ENCODE results near the gene ARHGEF10L. TPM values are rescaled to one million over a fixed set of nuclear protein-coding genes. Genes with fewer than 3 reads are reported as not detected.

ARHGEF10L gene
- total RNA-seq, 1 donor from 2014 or later = 57.9 TPM

- intact Hi-C loops (cut with DNase I) = no loop called here
- Histone ChIP-seq H3K36me3 (no peaks in the 10 kb centered on the region), H3K4me3 (peak overlapping the region; percentile 17), H3K4me1 (peaks cover 43% of the 10 kb centered on the region), H3K27me3 (ENCODE audit: low read depth) (no peaks in the 10 kb centered on the region), H3K27ac (peak overlapping the region; percentile 70), H3K9me3 (no peaks in the 10 kb centered on the region)
- ATAC-seq (peak; percentile 74 to 78), DNase-seq (peak; percentile 61)
- TF ChIP-seq CTCF (IDR thresholded peaks at IDR 0.05) = no peak
These were observed 48.8 kb downstream of the ARHGEF10L start for GRCh38 chr1:17588048-17588871.

GRCh38 chr1:17591814-17592430, 52.4 kb downstream of the ARHGEF10L start:
- Histone ChIP-seq H3K27me3 (ENCODE audit: low read depth) (no peaks in the 10 kb centered on the region), H3K36me3 (no peaks in the 10 kb centered on the region), H3K27ac (no peak overlapping the region), H3K4me1 (peaks cover 39% of the 10 kb centered on the region), H3K4me3 (no peak overlapping the region), H3K9me3 (no peaks in the 10 kb centered on the region)
- ATAC-seq = no peak
- intact Hi-C loops (cut with DNase I) = no loop called here
- no peak for TF ChIP-seq CTCF (IDR thresholded peaks at IDR 0.05)
- no peak for DNase-seq

GRCh38 chr1:17594026-17594425, 54.5 kb downstream of the ARHGEF10L start:
- Histone ChIP-seq H3K36me3 (no peaks in the 10 kb centered on the region), H3K9me3 (no peaks in the 10 kb centered on the region), H3K27me3 (ENCODE audit: low read depth) (no peaks in the 10 kb centered on the region), H3K4me1 (peaks cover 21% of the 10 kb centered on the region), H3K4me3 (no peak overlapping the region), H3K27ac (no peak overlapping the region)
- no peak for ATAC-seq
- no peak for TF ChIP-seq CTCF (IDR thresholded peaks at IDR 0.05)
- intact Hi-C loops (cut with DNase I) = no loop called here
- no peak for DNase-seq

- DNase-seq = no peak
- intact Hi-C loops (cut with DNase I) = no loop called here
- Histone ChIP-seq H3K9me3 (no peaks in the 10 kb centered on the region), H3K27me3 (ENCODE audit: low read depth) (no peaks in the 10 kb centered on the region), H3K36me3 (no peaks in the 10 kb centered on the region), H3K4me3 (no peak overlapping the region), H3K4me1 (peaks cover 13% of the 10 kb centered on the region), H3K27ac (no peak overlapping the region)
- no peak for TF ChIP-seq CTCF (IDR thresholded peaks at IDR 0.05)
- no peak for ATAC-seq
These were observed 55.4 kb downstream of the ARHGEF10L start for GRCh38 chr1:17594690-17595601.

GRCh38 chr1:17595602-17595925, 56.1 kb downstream of the ARHGEF10L start:
- no peaks in the 10 kb centered on the region for H3K36me3 ChIP-seq
- H3K9me3 ChIP-seq = no peaks in the 10 kb centered on the region
- TF ChIP-seq CTCF (IDR thresholded peaks at IDR 0.05) = no peak
- H3K4me1 ChIP-seq = peaks cover 13% of the 10 kb centered on the region
- H3K27me3 ChIP-seq (ENCODE audit: low read depth) = no peaks in the 10 kb centered on the region
- intact Hi-C loops (cut with DNase I) = no loop called here
- no peak for ATAC-seq
- H3K27ac ChIP-seq = no peak overlapping the region
- no peak overlapping the region for H3K4me3 ChIP-seq
- no peak for DNase-seq

Data from lower lobe of right lung (tissue), 2 donors.